HepG2 (cell line): ENCODE data around the gene B3GNT2. TPM values are rescaled to one million over a fixed set of nuclear protein-coding genes. Genes with fewer than 3 reads are reported as not detected.

Experiments used
- GABPB1 ChIP-seq: IDR thresholded peaks from 2 replicates; pipeline ENCODE4 v1.6.1; 2016; ENCODE audit warnings: mild to moderate bottlenecking, missing genetic modification reagents, moderate library complexity, missing compliant biosample characterization
- MAFF ChIP-seq: IDR thresholded peaks from 2 replicates; pipeline ENCODE4 v1.6.1; 2011; ENCODE audit warnings: low read depth, low read length, improper control_type of control experiment
- NR2F6 ChIP-seq, 2 experiments: IDR thresholded peaks; 2 replicates each; pipeline ENCODE4 v1.6.1; 2016; ENCODE audit warnings: antibody characterized with exemption in 1 of 2, mild to moderate bottlenecking in 1 of 2
- SIX4 ChIP-seq: sonication (generic); formaldehyde crosslinking; IDR thresholded peaks from 2 replicates; pipeline ENCODE4 v1.4.0; 2020; ENCODE audit warnings: missing genetic modification reagents
- SMAD3 ChIP-seq: sonication (generic); formaldehyde crosslinking; IDR thresholded peaks from 2 replicates; pipeline ENCODE4 v1.4.0; 2020; ENCODE audit warnings: missing genetic modification reagents
- SMARCC2 ChIP-seq: fragments of 450-650 bp; IDR thresholded peaks from 2 replicates; pipeline ENCODE4 v1.6.1; 2017; ENCODE audit warnings: antibody characterized with exemption, mild to moderate bottlenecking
- XRCC5 ChIP-seq: fragments of 200-400 bp; formaldehyde crosslinking; optimal IDR thresholded peaks from 2 replicates; pipeline ENCODE3; 2017; ENCODE audit warnings: mild to moderate bottlenecking, low read length
- ZFAT ChIP-seq: sonication (generic); formaldehyde crosslinking; conservative IDR thresholded peaks from 2 replicates; pipeline ENCODE4 v1.8.1; 2023; ENCODE audit warnings: missing genetic modification reagents, inconsistent platforms
- ZFP37 ChIP-seq: sonication (generic); formaldehyde crosslinking; IDR thresholded peaks from 2 replicates; pipeline ENCODE4 v1.4.0; 2020; ENCODE audit warnings: missing genetic modification reagents, borderline replicate concordance
- ZNF235 ChIP-seq: sonication (generic); formaldehyde crosslinking; IDR thresholded peaks from 2 replicates; pipeline ENCODE4 v1.8.1; 2023; ENCODE audit warnings: mild to moderate bottlenecking, missing genetic modification reagents, borderline replicate concordance
- ZNF30 ChIP-seq: sonication (generic); formaldehyde crosslinking; IDR thresholded peaks from 2 replicates; pipeline ENCODE4 v1.5.0; 2020; ENCODE audit warnings: mild to moderate bottlenecking, missing genetic modification reagents
- ZNF331 ChIP-seq: sonication (generic); formaldehyde crosslinking; IDR thresholded peaks from 2 replicates; pipeline ENCODE4 v1.4.0; 2020; ENCODE audit warnings: missing genetic modification reagents
- ZNF501 ChIP-seq: sonication (generic); formaldehyde crosslinking; IDR thresholded peaks from 2 replicates; pipeline ENCODE4 v1.5.1; 2020; ENCODE audit warnings: mild to moderate bottlenecking, moderate library complexity, missing genetic modification reagents
- ZNF569 ChIP-seq: sonication (generic); formaldehyde crosslinking; IDR thresholded peaks from 2 replicates; pipeline ENCODE4 v1.5.0; 2020; ENCODE audit warnings: mild to moderate bottlenecking, missing genetic modification reagents, moderate library complexity, borderline replicate concordance
- ZSCAN21 ChIP-seq: sonication (generic); formaldehyde crosslinking; IDR thresholded peaks from 2 replicates; pipeline ENCODE4 v1.8.0; 2022; ENCODE audit warnings: mild to moderate bottlenecking, missing genetic modification reagents, moderate library complexity, borderline replicate concordance
- ZSCAN31 ChIP-seq: sonication (generic); formaldehyde crosslinking; IDR thresholded peaks from 2 replicates; pipeline ENCODE4 v1.5.0; 2020; ENCODE audit warnings: low read depth, mild to moderate bottlenecking, missing genetic modification reagents
- polyA plus RNA-seq, 8 experiments: library from polyadenylated mRNA; depleted of rRNA in 3 of 8; stranded (reverse) in 7 of 8; unstranded in 1 of 8; fragments of >200 nt; fragmentation: Illumina TruSeq in 4 of 8; extraction: Trizol in 4 of 8; gene quantifications; 2 replicates each; pipeline versions ENCODE4 v1.2.1 to v1.2.3, GENCODE V29; 2011 to 2016; ENCODE audit warnings: low read depth in 4 of 8, missing spikeins in 1 of 8, mixed read lengths in 1 of 8; ENCODE audit not compliant: insufficient read depth in 1 of 8
- total RNA-seq, 5 experiments: library from RNA; depleted of rRNA; stranded (reverse); fragments of >200 nt; fragmentation: Illumina TruSeq; extraction: Trizol; gene quantifications; 2 replicates each; pipeline ENCODE4 v1.2.3, GENCODE V29; 2016; ENCODE audit warnings: low read depth in 1 of 5
- TF ChIP-seq, protein P1 (sequence below): sonication (generic); formaldehyde crosslinking; IDR thresholded peaks from 2 replicates; pipeline ENCODE4 v1.5.0; 2020; ENCODE audit warnings: missing genetic modification reagents
- TF ChIP-seq, protein P2 (sequence below): sonication (generic); formaldehyde crosslinking; IDR thresholded peaks from 2 replicates; pipeline ENCODE4 v1.5.0; 2020; ENCODE audit warnings: mild to moderate bottlenecking, missing genetic modification reagents
- TF ChIP-seq, protein P3 (sequence below): sonication (generic); formaldehyde crosslinking; IDR thresholded peaks from 2 replicates; pipeline ENCODE4 v1.5.1; 2020; ENCODE audit warnings: missing genetic modification reagents, mild to moderate bottlenecking, borderline replicate concordance
- TF ChIP-seq, protein P4 (sequence below), 2 experiments: sonication (generic) in 1 of 2; formaldehyde crosslinking in 1 of 2; IDR thresholded peaks; 2 replicates each; pipeline versions ENCODE4 v1.4.0 to v1.6.1; 2018 to 2020; ENCODE audit warnings: missing genetic modification reagents in 2 of 2, borderline replicate concordance in 1 of 2, low read depth in 1 of 2, mild to moderate bottlenecking in 1 of 2, missing biosample characterization in 1 of 2
- TF ChIP-seq, protein P5 (sequence below): sonication (generic); formaldehyde crosslinking; IDR thresholded peaks from 2 replicates; pipeline ENCODE4 v1.4.0; 2020; ENCODE audit warnings: missing genetic modification reagents

The B3GNT2 gene
- total and polyA plus RNA-seq, 2 of the 13 experiments (the other 11 are each of a cell fraction or from before 2014, with no cell fraction given): 26.3 to 28.5 TPM

DNA sequence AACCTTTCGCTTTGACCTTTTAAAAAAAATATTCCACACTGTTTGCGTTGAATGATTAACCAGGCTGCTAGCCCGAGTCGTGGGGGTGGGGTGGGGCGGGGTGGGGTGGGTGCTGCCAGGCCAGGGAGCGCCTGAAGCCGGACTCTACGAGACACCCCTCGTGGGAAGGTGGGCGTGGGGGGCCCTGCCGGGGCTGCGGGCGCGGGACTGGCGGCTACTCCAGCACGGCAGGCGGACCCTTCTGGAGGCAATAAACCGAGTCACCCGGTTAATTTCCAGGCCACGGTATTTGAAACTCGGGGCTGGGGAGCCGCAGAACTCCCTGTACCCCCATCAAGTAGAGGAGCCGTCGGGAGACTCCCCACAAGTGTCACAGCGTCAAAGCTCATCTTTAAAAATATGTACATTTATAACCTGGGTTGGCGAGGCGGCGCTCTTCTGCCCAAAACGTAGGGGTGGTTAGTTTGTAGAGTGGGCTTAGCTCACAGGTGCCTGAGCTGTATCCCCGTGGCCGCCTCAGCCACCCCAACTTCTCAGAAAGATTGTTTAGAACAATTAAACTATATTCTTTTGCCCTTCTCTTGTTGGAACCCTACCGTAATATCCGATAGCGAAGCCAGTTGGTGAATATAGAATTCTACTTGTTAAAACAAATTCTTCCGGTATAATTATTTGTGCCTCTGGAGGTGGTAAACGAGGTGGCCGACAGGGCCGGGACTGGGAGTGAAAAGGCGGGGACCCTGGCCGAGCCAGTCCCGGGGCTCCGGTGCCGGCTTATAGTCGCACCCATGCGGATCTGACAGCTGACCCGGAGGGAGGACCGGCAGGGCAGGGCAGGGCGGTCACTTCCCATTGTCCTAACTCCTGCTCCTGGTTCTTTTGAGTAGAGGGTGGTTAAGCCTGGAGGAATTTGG, 1.4 kb downstream of the B3GNT2 start (continued):
- TF ChIP-seq ZNF569 (CRISPR knock-in tag): no peak
- no peak for TF ChIP-seq ZNF30
- TF ChIP-seq ZSCAN31 (CRISPR knock-in tag): no peak; the same call in 1 of the 2 replicates
- peak; percentile 24 for TF ChIP-seq ZNF501 (CRISPR knock-in tag)
- 0 out of 2 replicates have a peak, but pooled peaks have one; percentile 5 for TF ChIP-seq ZNF331 (CRISPR knock-in tag)
- TF ChIP-seq SMAD3 (CRISPR knock-in tag): no peak
- TF ChIP-seq, protein P1, sequence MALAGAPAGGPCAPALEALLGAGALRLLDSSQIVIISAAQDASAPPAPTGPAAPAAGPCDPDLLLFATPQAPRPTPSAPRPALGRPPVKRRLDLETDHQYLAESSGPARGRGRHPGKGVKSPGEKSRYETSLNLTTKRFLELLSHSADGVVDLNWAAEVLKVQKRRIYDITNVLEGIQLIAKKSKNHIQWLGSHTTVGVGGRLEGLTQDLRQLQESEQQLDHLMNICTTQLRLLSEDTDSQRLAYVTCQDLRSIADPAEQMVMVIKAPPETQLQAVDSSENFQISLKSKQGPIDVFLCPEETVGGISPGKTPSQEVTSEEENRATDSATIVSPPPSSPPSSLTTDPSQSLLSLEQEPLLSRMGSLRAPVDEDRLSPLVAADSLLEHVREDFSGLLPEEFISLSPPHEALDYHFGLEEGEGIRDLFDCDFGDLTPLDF: no peak
- no peak for TF ChIP-seq MAFF
- no peak for TF ChIP-seq ZFP37
- TF ChIP-seq ZNF235 (CRISPR knock-in tag): no peak
- TF ChIP-seq ZSCAN21 (CRISPR knock-in tag): no peak
- no peak for TF ChIP-seq SMARCC2
- TF ChIP-seq NR2F6 (IDR thresholded peaks at IDR 0.05): 0 out of 2 replicates have a peak, but pooled peaks have one; percentile 17
- no peak for TF ChIP-seq NR2F6 (CRISPR knock-in tag; IDR thresholded peaks at IDR 0.05)
- TF ChIP-seq, protein P2, sequence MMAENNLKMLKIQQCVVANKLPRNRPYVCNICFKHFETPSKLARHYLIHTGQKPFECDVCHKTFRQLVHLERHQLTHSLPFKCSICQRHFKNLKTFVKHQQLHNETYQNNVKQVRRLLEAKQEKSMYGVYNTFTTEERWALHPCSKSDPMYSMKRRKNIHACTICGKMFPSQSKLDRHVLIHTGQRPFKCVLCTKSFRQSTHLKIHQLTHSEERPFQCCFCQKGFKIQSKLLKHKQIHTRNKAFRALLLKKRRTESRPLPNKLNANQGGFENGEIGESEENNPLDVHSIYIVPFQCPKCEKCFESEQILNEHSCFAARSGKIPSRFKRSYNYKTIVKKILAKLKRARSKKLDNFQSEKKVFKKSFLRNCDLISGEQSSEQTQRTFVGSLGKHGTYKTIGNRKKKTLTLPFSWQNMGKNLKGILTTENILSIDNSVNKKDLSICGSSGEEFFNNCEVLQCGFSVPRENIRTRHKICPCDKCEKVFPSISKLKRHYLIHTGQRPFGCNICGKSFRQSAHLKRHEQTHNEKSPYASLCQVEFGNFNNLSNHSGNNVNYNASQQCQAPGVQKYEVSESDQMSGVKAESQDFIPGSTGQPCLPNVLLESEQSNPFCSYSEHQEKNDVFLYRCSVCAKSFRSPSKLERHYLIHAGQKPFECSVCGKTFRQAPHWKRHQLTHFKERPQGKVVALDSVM: no peak
- no peak for TF ChIP-seq ZFAT (CRISPR knock-in tag)
- TF ChIP-seq, protein P3, sequence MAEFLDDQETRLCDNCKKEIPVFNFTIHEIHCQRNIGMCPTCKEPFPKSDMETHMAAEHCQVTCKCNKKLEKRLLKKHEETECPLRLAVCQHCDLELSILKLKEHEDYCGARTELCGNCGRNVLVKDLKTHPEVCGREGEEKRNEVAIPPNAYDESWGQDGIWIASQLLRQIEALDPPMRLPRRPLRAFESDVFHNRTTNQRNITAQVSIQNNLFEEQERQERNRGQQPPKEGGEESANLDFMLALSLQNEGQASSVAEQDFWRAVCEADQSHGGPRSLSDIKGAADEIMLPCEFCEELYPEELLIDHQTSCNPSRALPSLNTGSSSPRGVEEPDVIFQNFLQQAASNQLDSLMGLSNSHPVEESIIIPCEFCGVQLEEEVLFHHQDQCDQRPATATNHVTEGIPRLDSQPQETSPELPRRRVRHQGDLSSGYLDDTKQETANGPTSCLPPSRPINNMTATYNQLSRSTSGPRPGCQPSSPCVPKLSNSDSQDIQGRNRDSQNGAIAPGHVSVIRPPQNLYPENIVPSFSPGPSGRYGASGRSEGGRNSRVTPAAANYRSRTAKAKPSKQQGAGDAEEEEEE (CRISPR knock-in tag): 0 out of 2 replicates have a peak, but pooled peaks have one; percentile 31
- 0 out of 2 replicates have a peak, but pooled peaks have one; percentile 8 for TF ChIP-seq GABPB1 (CRISPR knock-in tag)
- TF ChIP-seq SIX4 (CRISPR knock-in tag): no peak
- TF ChIP-seq, protein P4, sequence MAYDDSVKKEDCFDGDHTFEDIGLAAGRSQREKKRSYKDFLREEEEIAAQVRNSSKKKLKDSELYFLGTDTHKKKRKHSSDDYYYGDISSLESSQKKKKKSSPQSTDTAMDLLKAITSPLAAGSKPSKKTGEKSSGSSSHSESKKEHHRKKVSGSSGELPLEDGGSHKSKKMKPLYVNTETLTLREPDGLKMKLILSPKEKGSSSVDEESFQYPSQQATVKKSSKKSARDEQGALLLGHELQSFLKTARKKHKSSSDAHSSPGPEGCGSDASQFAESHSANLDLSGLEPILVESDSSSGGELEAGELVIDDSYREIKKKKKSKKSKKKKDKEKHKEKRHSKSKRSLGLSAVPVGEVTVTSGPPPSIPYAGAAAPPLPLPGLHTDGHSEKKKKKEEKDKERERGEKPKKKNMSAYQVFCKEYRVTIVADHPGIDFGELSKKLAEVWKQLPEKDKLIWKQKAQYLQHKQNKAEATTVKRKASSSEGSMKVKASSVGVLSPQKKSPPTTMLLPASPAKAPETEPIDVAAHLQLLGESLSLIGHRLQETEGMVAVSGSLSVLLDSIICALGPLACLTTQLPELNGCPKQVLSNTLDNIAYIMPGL (CRISPR knock-in tag; IDR thresholded peaks at IDR 0.05; ENCODE audit: borderline replicate concordance in 1 of 2, low read depth in 1 of 2): peak in 1 of 2 experiments; percentile 10; a peak in 1 of 4 replicates
- TF ChIP-seq XRCC5: peak; percentile 13
- TF ChIP-seq, protein P5, sequence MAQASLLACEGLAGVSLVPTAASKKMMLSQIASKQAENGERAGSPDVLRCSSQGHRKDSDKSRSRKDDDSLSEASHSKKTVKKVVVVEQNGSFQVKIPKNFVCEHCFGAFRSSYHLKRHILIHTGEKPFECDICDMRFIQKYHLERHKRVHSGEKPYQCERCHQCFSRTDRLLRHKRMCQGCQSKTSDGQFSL (CRISPR knock-in tag): no peak
